ENCODE data around the gene CACNA1H. TPM values are rescaled to one million over a fixed set of nuclear protein-coding genes. Genes with fewer than 3 reads are reported as not detected.

The CACNA1H gene
- total RNA-seq, 1 donor from 2014 or later, result 6.7 TPM

GRCh38 chr16:1168837-1169236 lies 15.9 kb downstream of the CACNA1H start:
- no peak for TF ChIP-seq CTCF (IDR thresholded peaks at IDR 0.05; ENCODE audit: insufficient read depth, low read length, poor library complexity, severe bottlenecking)
- Histone ChIP-seq H3K4me3 (ENCODE audit: low read depth, low read length) (no peak overlapping the region), H3K36me3 (ENCODE audit: control insufficient read depth, insufficient read depth, low read length) (no peaks in the 10 kb centered on the region), H3K27me3 (ENCODE audit: control insufficient read depth, insufficient read depth, low read length) (peaks cover 63% of the 10 kb centered on the region)
- DNase-seq (ENCODE audit: low read depth), result no peak

GRCh38 chr16:1169285-1170075 lies 16.6 kb downstream of the CACNA1H start:
- H3K36me3 ChIP-seq (ENCODE audit: control insufficient read depth, insufficient read depth, low read length), result no peaks in the 10 kb centered on the region
- no peak for TF ChIP-seq CTCF (IDR thresholded peaks at IDR 0.05; ENCODE audit: insufficient read depth, low read length, poor library complexity, severe bottlenecking)
- no peak for DNase-seq (ENCODE audit: low read depth)
- H3K4me3 ChIP-seq (ENCODE audit: low read depth, low read length), result no peak overlapping the region
- peaks cover 61% of the 10 kb centered on the region for H3K27me3 ChIP-seq (ENCODE audit: control insufficient read depth, insufficient read depth, low read length)

- H3K36me3 ChIP-seq (ENCODE audit: control insufficient read depth, insufficient read depth, low read length), result no peaks in the 10 kb centered on the region
- no peak for TF ChIP-seq CTCF (IDR thresholded peaks at IDR 0.05; ENCODE audit: insufficient read depth, low read length, poor library complexity, severe bottlenecking)
- peaks cover 57% of the 10 kb centered on the region for H3K27me3 ChIP-seq (ENCODE audit: control insufficient read depth, insufficient read depth, low read length)
- H3K4me3 ChIP-seq (ENCODE audit: low read depth, low read length), result no peak overlapping the region
- DNase-seq (ENCODE audit: low read depth), result no peak
Observed at GRCh38 chr16:1170076-1170418, 17.1 kb downstream of the CACNA1H start.

- peaks cover 48% of the 10 kb centered on the region for H3K27me3 ChIP-seq (ENCODE audit: control insufficient read depth, insufficient read depth, low read length)
- TF ChIP-seq CTCF (IDR thresholded peaks at IDR 0.05; ENCODE audit: insufficient read depth, low read length, poor library complexity, severe bottlenecking), result no peak
Observed at GRCh38 chr16:1171001-1171400, 18.1 kb downstream of the CACNA1H start.

GRCh38 chr16:1171854-1172428 lies 19.0 kb downstream of the CACNA1H start:
- Histone ChIP-seq H3K4me3 (ENCODE audit: low read depth, low read length) (no peak overlapping the region), H3K36me3 (ENCODE audit: control insufficient read depth, insufficient read depth, low read length) (no peaks in the 10 kb centered on the region), H3K27me3 (ENCODE audit: control insufficient read depth, insufficient read depth, low read length) (peaks cover 44% of the 10 kb centered on the region)
- TF ChIP-seq CTCF (IDR thresholded peaks at IDR 0.05; ENCODE audit: insufficient read depth, low read length, poor library complexity, severe bottlenecking), result no peak
- no peak for DNase-seq (ENCODE audit: low read depth)

More at GRCh38 chr16:1171001-1171400, 18.1 kb downstream of the CACNA1H start:
- DNase-seq (ENCODE audit: low read depth), result no peak
- Histone ChIP-seq H3K36me3 (ENCODE audit: control insufficient read depth, insufficient read depth, low read length) (no peaks in the 10 kb centered on the region), H3K4me3 (ENCODE audit: low read depth, low read length) (no peak overlapping the region)
